Right atrium auricular region (tissue), 2 donors: ENCODE data around the gene APOL5. TPM values are rescaled to one million over a fixed set of nuclear protein-coding genes. Genes with fewer than 3 reads are reported as not detected.

Experiments used
- DNase-seq: peaks from one replicate; pipeline ENCODE4 v3.0.0-alpha.2; 2019; ENCODE audit warnings: low spot score
- H3K27ac ChIP-seq, 2 donors: fragments of 200-600 bp; sonication (generic); 1 replicate in 1 of 2; 2 replicates in 1 of 2; pipeline ENCODE4 v1.5.1; 2016 to 2019
- H3K27me3 ChIP-seq, 2 donors: fragments of 200-600 bp; sonication (generic); one replicate each; pipeline versions ENCODE4 v1.5.1 to v1.6.0; 2017 to 2019
- H3K36me3 ChIP-seq: fragments of 200-600 bp; sonication (generic); one replicate; pipeline ENCODE4 v1.5.1; 2016
- H3K4me1 ChIP-seq, 2 donors: fragments of 200-600 bp; sonication (generic); one replicate each; pipeline versions ENCODE4 v1.5.1 to v1.6.0; 2017 to 2019
- H3K4me3 ChIP-seq, 2 donors: fragments of 200-600 bp; sonication (generic); 1 replicate in 1 of 2; 2 replicates in 1 of 2; pipeline ENCODE4 v1.5.1; 2017 to 2019; ENCODE audit warnings: mild to moderate bottlenecking in 1 of 2, moderate library complexity in 1 of 2
- H3K9me3 ChIP-seq, 2 donors: fragments of 200-600 bp; sonication (generic); one replicate each; pipeline ENCODE4 v1.5.1; 2019
- CTCF ChIP-seq, 2 donors: fragments of 200-600 bp; sonication (generic); IDR thresholded peaks; one replicate each; pipeline ENCODE4 v1.5.1; 2019; ENCODE audit warnings: antibody characterized with exemption in 2 of 2
- total RNA-seq, 2 donors: library from RNA; depleted of rRNA; stranded (reverse); fragments of >200 nt; gene quantifications; one replicate each; pipeline ENCODE4 v1.1.0, GENCODE V29; 2016

The APOL5 gene
- total RNA-seq, 2 donors from 2014 or later = 0.74 TPM; not detected in 1

- Histone ChIP-seq H3K27me3 (no peaks in the 10 kb centered on the region), H3K27ac (no peak overlapping the region), H3K4me3 (no peak overlapping the region), H3K36me3 (no peaks in the 10 kb centered on the region), H3K4me1 (no peaks in the 10 kb centered on the region), H3K9me3 (no peaks in the 10 kb centered on the region)
- DNase-seq = no peak
- TF ChIP-seq CTCF (IDR thresholded peaks at IDR 0.05) = no peak
These were observed 11.1 kb downstream of the APOL5 start for GRCh38 chr22:35728639-35729308.

GRCh38 chr22:35729309-35729698 lies 11.6 kb downstream of the APOL5 start:
- Histone ChIP-seq H3K27ac (no peak overlapping the region), H3K36me3 (no peaks in the 10 kb centered on the region), H3K27me3 (no peaks in the 10 kb centered on the region), H3K4me3 (no peak overlapping the region), H3K4me1 (no peaks in the 10 kb centered on the region), H3K9me3 (no peaks in the 10 kb centered on the region)
- DNase-seq = no peak
- TF ChIP-seq CTCF (IDR thresholded peaks at IDR 0.05) = no peak

GRCh38 chr22:35731321-35731720 lies 13.6 kb downstream of the APOL5 start:
- no peak for TF ChIP-seq CTCF (IDR thresholded peaks at IDR 0.05)
- no peaks in the 10 kb centered on the region for H3K27me3 ChIP-seq

GRCh38 chr22:35732116-35732515 lies 14.4 kb downstream of the APOL5 start:
- no peak for TF ChIP-seq CTCF (IDR thresholded peaks at IDR 0.05)
- no peaks in the 10 kb centered on the region for H3K36me3 ChIP-seq
- H3K27me3 ChIP-seq = no peaks in the 10 kb centered on the region
- H3K27ac ChIP-seq = no peak overlapping the region
- H3K4me1 ChIP-seq = no peaks in the 10 kb centered on the region
- H3K9me3 ChIP-seq = no peaks in the 10 kb centered on the region
- H3K4me3 ChIP-seq = no peak overlapping the region
- no peak for DNase-seq

More at GRCh38 chr22:35731321-35731720, 13.6 kb downstream of the APOL5 start:
- no peak overlapping the region for H3K4me3 ChIP-seq
- no peak for DNase-seq
- no peaks in the 10 kb centered on the region for H3K4me1 ChIP-seq
- H3K9me3 ChIP-seq = no peaks in the 10 kb centered on the region
- no peak overlapping the region for H3K27ac ChIP-seq
- no peaks in the 10 kb centered on the region for H3K36me3 ChIP-seq

- H3K9me3 ChIP-seq = no peaks in the 10 kb centered on the region
- peaks cover 4% of the 10 kb centered on the region for H3K36me3 ChIP-seq
- no peaks in the 10 kb centered on the region for H3K4me1 ChIP-seq
- no peak for TF ChIP-seq CTCF (IDR thresholded peaks at IDR 0.05)
- H3K4me3 ChIP-seq = no peak overlapping the region
- no peaks in the 10 kb centered on the region for H3K27me3 ChIP-seq
- no peak overlapping the region for H3K27ac ChIP-seq
- no peak for DNase-seq
These were observed 15.4 kb downstream of the APOL5 start for GRCh38 chr22:35733036-35733435.
